HCT116 (cell line): ENCODE data around the gene CYSRT1. TPM values are rescaled to one million over a fixed set of nuclear protein-coding genes. Genes with fewer than 3 reads are reported as not detected.

Experiments used
- ATAC-seq: fragments of 200-7000 bp; cut with Tn5 transposase; 2 replicates; pipeline ENCODE4 v1.9.1; 2020; ENCODE audit warnings: mild to moderate bottlenecking, moderate library complexity
- BruUV-seq: library from RNA; stranded (reverse); fragments of 400-500 nt; replicated peaks from 2 replicates; lab custom pipeline; 2021; lab: Mats Ljungman, UMichigan
- CTCF ChIA-PET: fragments of 300-600 bp; sonication (Branson Sonifier 250); formaldehyde crosslinking; loops from one replicate; lab custom pipeline; 2021; ENCODE audit warnings: antibody characterized with exemption; lab: Charles Lee
- POLR2A ChIA-PET: fragments of 300-600, 350-600 bp; sonication (Branson Sonifier 250); formaldehyde crosslinking; loops from one replicate; lab custom pipeline; 2021; ENCODE audit warnings: antibody characterized with exemption; lab: Charles Lee
- RAD21 ChIA-PET, 2 experiments: fragments of 300-600 bp; sonication (Branson Sonifier 250); formaldehyde crosslinking; loops; one replicate each; lab custom pipeline; 2023; ENCODE audit warnings: low total read pairs in 2 of 2; ENCODE audit not compliant: uncharacterized antibody in 2 of 2, unreplicated experiment in 2 of 2, low non-redundant PET in 1 of 2; lab: Charles Lee
- DNase-seq: peaks from one replicate; pipeline ENCODE4 v3.0.0-alpha.2; 2010; ENCODE audit warnings: low read depth, low spot score
- H2AFZ ChIP-seq: fragments of 200-600 bp; shearing (Covaris generic), sonication (generic); 2 replicates; pipeline ENCODE4 v1.6.1; 2017; ENCODE audit warnings: low read depth, mixed run types, mixed read lengths, antibody characterized with exemption, low read length; ENCODE audit not compliant: poor library complexity, severe bottlenecking
- H3K27ac ChIP-seq: 2 replicates; pipeline ENCODE4 v1.5.1; 2012; ENCODE audit warnings: low read depth, low read length
- H3K27me3 ChIP-seq: fragments of 200-600 bp; sonication (generic); 2 replicates; pipeline ENCODE4 v1.6.1; 2016; ENCODE audit warnings: mixed run types, low read length, mixed read lengths; ENCODE audit not compliant: insufficient read depth
- H3K36me3 ChIP-seq, 2 experiments: fragments of 200-500 bp in 1 of 2; fragments of 200-600 bp in 1 of 2; sonication (Bioruptor generic) in 1 of 2; sonication (generic) in 1 of 2; 2 replicates each; pipeline versions ENCODE4 v1.5.1 to v1.6.1; 2014 to 2016; ENCODE audit warnings: low read length in 2 of 2, inconsistent platforms in 1 of 2, mixed read lengths in 1 of 2, mixed run types in 1 of 2; ENCODE audit not compliant: insufficient read depth in 2 of 2, control insufficient read depth in 1 of 2
- H3K4me1 ChIP-seq, 2 experiments: fragments of 200-600 bp in 1 of 2; sonication (generic) in 1 of 2; 2 replicates each; pipeline versions ENCODE4 v1.5.1 to v1.6.1; 2012 to 2017; ENCODE audit warnings: low read length in 2 of 2, inconsistent platforms in 1 of 2, mild to moderate bottlenecking in 1 of 2, mixed read lengths in 1 of 2, mixed run types in 1 of 2, moderate library complexity in 1 of 2; ENCODE audit not compliant: insufficient read depth in 2 of 2, control insufficient read depth in 1 of 2
- H3K4me2 ChIP-seq: fragments of 200-600 bp; sonication (generic); 2 replicates; pipeline ENCODE4 v1.6.1; 2017; ENCODE audit warnings: mixed run types, low read length, mixed read lengths
- H3K4me3 ChIP-seq, 2 experiments: fragments of 200-600 bp in 1 of 2; sonication (generic) in 1 of 2; replicated peaks in 1 of 2; 2 replicates each; pipeline ENCODE4 v1.5.1; 2011 to 2016; ENCODE audit warnings: low read length in 2 of 2, control low read depth in 1 of 2, low read depth in 1 of 2, mild to moderate bottlenecking in 1 of 2, mixed read lengths in 1 of 2, mixed run types in 1 of 2
- H3K79me2 ChIP-seq: fragments of 200-600 bp; sonication (generic); 2 replicates; pipeline ENCODE4 v1.6.1; 2017; ENCODE audit warnings: mild to moderate bottlenecking, mixed run types, low read length, moderate library complexity, mixed read lengths; ENCODE audit not compliant: insufficient read depth
- H3K9ac ChIP-seq: fragments of 200-600 bp; sonication (generic); 2 replicates; pipeline ENCODE4 v1.6.1; 2016; ENCODE audit warnings: low read length, mixed read lengths
- H3K9me2 ChIP-seq: fragments of 200-600 bp; sonication (generic), shearing (Covaris generic); 2 replicates; pipeline ENCODE4 v1.6.1; 2017; ENCODE audit warnings: mixed run types, mild to moderate bottlenecking, moderate library complexity; ENCODE audit not compliant: insufficient read depth
- H3K9me3 ChIP-seq, 2 experiments: fragments of 200-500 bp in 1 of 2; fragments of 200-600 bp in 1 of 2; sonication (Bioruptor generic) in 1 of 2; sonication (generic) in 1 of 2; 2 replicates each; pipeline ENCODE4 v1.6.1; 2014 to 2017; ENCODE audit warnings: low read length in 2 of 2, mixed read lengths in 2 of 2, inconsistent platforms in 1 of 2, low read depth in 1 of 2, mild to moderate bottlenecking in 1 of 2, mixed run types in 1 of 2, moderate library complexity in 1 of 2; ENCODE audit not compliant: control insufficient read depth in 1 of 2, insufficient read depth in 1 of 2
- H4K20me1 ChIP-seq: fragments of 200-600 bp; sonication (generic), shearing (Covaris generic); 2 replicates; pipeline ENCODE4 v1.6.1; 2017; ENCODE audit warnings: mixed run types, mild to moderate bottlenecking, moderate library complexity; ENCODE audit not compliant: insufficient read depth
- ATF3 ChIP-seq: IDR thresholded peaks from 2 replicates; pipeline ENCODE4 v1.6.1; 2012
- CBX3 ChIP-seq: IDR thresholded peaks from 2 replicates; pipeline ENCODE4 v1.6.1; 2012; ENCODE audit warnings: low read depth
- CEBPB ChIP-seq: IDR thresholded peaks from 2 replicates; pipeline ENCODE4 v1.6.1; 2012; ENCODE audit warnings: low read depth
- CTCF ChIP-seq, 3 experiments: fragments of 200-600 bp in 1 of 3; sonication (generic) in 1 of 3; IDR thresholded peaks in 2 of 3; conservative IDR thresholded peaks in 1 of 3; 2 replicates each; pipeline ENCODE4 v1.5.1; 2012 to 2017; ENCODE audit warnings: low read depth in 2 of 3, low read length in 2 of 3, antibody characterized with exemption in 1 of 3, borderline replicate concordance in 1 of 3, control low read depth in 1 of 3, mild to moderate bottlenecking in 1 of 3, mixed read lengths in 1 of 3, mixed run types in 1 of 3, moderate library complexity in 1 of 3; ENCODE audit not compliant: insufficient read depth in 1 of 3
- EGR1 ChIP-seq: IDR thresholded peaks from 2 replicates; pipeline ENCODE4 v1.6.1; 2012; ENCODE audit warnings: low read depth
- ELF1 ChIP-seq: IDR thresholded peaks from 2 replicates; pipeline ENCODE4 v1.6.1; 2012; ENCODE audit warnings: low read depth, borderline replicate concordance
- EZH2phosphoT487 ChIP-seq: fragments of 200-600 bp; IDR thresholded peaks from 2 replicates; pipeline ENCODE4 v1.6.1; 2018; ENCODE audit warnings: antibody characterized with exemption, borderline replicate concordance
- FOSL1 ChIP-seq: IDR thresholded peaks from 2 replicates; pipeline ENCODE4 v1.6.1; 2012; ENCODE audit warnings: low read depth
- JUND ChIP-seq: IDR thresholded peaks from 2 replicates; pipeline ENCODE4 v1.6.1; 2012
- MAX ChIP-seq: IDR thresholded peaks from 2 replicates; pipeline ENCODE4 v1.6.1; 2012
- POLR2A ChIP-seq: IDR thresholded peaks from 2 replicates; pipeline ENCODE4 v1.7.0; 2011; ENCODE audit warnings: borderline replicate concordance; ENCODE audit not compliant: insufficient read depth, insufficient read length; ENCODE audit errors: extremely low read depth
- POLR2AphosphoS5 ChIP-seq: IDR thresholded peaks from 2 replicates; pipeline ENCODE4 v1.6.1; 2011; ENCODE audit warnings: mild to moderate bottlenecking, low read depth, low read length, moderate library complexity
- RAD21 ChIP-seq: IDR thresholded peaks from 2 replicates; pipeline ENCODE4 v1.6.1; 2012; ENCODE audit warnings: low read depth, mild to moderate bottlenecking
- SRF ChIP-seq: IDR thresholded peaks from 2 replicates; pipeline ENCODE4 v1.6.1; 2012; ENCODE audit warnings: low read depth
- TCF7L2 ChIP-seq: IDR thresholded peaks from 2 replicates; pipeline ENCODE4 v1.7.0; 2011; ENCODE audit warnings: borderline replicate concordance, inconsistent platforms; ENCODE audit not compliant: insufficient read depth, insufficient read length; ENCODE audit errors: extremely low read depth
- ZBTB33 ChIP-seq: IDR thresholded peaks from 2 replicates; pipeline ENCODE4 v1.6.1; 2011; ENCODE audit warnings: mild to moderate bottlenecking, low read length, moderate library complexity; ENCODE audit not compliant: insufficient replicate concordance; ENCODE audit errors: extremely low read depth
- ZFX ChIP-seq: fragments of 450-650 bp; IDR thresholded peaks from 2 replicates; pipeline ENCODE4 v1.6.1; 2017
- intact Hi-C: fragments of 100-400 bp; cut with micrococcal nuclease; formaldehyde crosslinking; loops from 2 replicates; pipeline ENCODE4 v1.10.0; 2022
- total RNA-seq: library from RNA; stranded (reverse); gene quantifications from one replicate; pipeline ENCODE4 v1.2.1, GENCODE V29; 2021; ENCODE audit not compliant: unreplicated experiment

The CYSRT1 gene
- total RNA-seq, 1 experiment from 2014 or later: 4.3 TPM

GRCh38 chr9:137228968-137229896, 4.3 kb downstream of the CYSRT1 start:
- Histone ChIP-seq H4K20me1 (no peaks in the 10 kb centered on the region), H2AFZ (no peak overlapping the region), H3K4me2 (no peak overlapping the region), H3K9ac (no peak overlapping the region), H3K4me3 (no peak overlapping the region), H3K36me3 (no peaks in the 10 kb centered on the region), H3K9me3 (no peaks in the 10 kb centered on the region), H3K4me1 (peaks cover 41 to 54% of the 10 kb centered on the region in 2 experiments), H3K79me2 (no peaks in the 10 kb centered on the region), H3K27me3 (no peaks in the 10 kb centered on the region), H3K9me2 (no peaks in the 10 kb centered on the region), H3K27ac (no peak overlapping the region; the same call in 1 of the 2 replicates)
- intact Hi-C loops: loop anchor here (5.0 to 10.0 kb wide), 3 partner anchors 42 to 444 kb away; partner anchors contain the start of genes ANAPC2, NPDC1 and SSNA1
- ChIA-PET RAD21 (no interaction called here), POLR2A (no interaction called here), CTCF (no interaction called here)
- TF ChIP-seq EZH2phosphoT487 (no peak), FOSL1 (no peak), CBX3 (no peak), TCF7L2 (no peak), ZFX (no peak), SRF (no peak), RAD21 (no peak), ATF3 (no peak), POLR2AphosphoS5 (no peak), JUND (no peak), POLR2A (no peak), EGR1 (no peak), ELF1 (no peak), MAX (no peak), ZBTB33 (no peak), CEBPB (no peak), CTCF (IDR thresholded peaks at IDR 0.05 in 2 of 3, conservative IDR thresholded peaks at IDR 0.05 in 1 of 3; ENCODE audit: borderline replicate concordance in 1 of 3, insufficient read depth in 1 of 3, low read depth in 2 of 3, low read length in 2 of 3) (no peak)
- BruUV-seq: no TSS peak
- ATAC-seq: no peak
- no peak for DNase-seq
